ENCODE data around the gene CDCA5.

DNA sequence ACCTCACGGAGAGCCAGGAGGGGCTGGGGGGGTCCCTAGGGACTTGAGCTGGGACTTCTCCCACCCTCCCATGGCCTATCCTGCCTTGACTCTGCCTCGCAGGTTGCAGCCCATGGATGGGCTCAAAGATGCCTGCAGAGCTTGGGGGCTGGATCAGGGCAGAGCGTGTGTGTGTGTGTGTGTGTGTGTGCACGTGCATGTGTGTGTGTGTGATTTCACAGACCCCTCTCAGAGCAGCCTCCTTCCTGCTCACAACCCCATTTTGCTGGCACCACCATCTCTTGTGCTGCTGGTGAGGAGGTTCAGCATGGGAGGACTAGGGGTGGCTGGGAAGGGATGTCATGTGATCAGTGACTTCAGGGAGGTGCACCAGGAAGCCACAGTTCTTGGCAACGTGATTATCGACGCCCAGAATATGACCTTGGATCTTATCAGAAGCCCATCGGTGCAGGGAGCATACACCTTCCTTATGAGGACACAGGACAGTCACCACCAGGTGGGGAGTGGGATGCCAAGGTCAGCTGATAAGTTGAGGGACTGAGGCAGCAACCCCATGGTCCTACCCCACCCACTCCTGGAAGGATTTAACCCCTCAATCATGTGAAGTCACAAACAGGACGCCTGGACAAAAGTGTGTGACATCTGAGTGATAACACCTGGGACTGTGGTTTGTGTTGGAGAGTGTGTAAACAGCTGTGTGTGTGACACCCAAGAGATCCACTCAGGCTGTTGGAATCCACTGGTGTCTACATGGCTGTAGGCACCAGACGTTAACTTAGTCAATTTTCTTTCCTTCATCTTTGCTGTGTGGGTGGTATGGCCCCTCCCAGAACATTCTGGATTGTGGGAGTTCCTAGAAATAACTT, 23.6 kb downstream of the CDCA5 start:
- TF ChIP-seq, protein P1, sequence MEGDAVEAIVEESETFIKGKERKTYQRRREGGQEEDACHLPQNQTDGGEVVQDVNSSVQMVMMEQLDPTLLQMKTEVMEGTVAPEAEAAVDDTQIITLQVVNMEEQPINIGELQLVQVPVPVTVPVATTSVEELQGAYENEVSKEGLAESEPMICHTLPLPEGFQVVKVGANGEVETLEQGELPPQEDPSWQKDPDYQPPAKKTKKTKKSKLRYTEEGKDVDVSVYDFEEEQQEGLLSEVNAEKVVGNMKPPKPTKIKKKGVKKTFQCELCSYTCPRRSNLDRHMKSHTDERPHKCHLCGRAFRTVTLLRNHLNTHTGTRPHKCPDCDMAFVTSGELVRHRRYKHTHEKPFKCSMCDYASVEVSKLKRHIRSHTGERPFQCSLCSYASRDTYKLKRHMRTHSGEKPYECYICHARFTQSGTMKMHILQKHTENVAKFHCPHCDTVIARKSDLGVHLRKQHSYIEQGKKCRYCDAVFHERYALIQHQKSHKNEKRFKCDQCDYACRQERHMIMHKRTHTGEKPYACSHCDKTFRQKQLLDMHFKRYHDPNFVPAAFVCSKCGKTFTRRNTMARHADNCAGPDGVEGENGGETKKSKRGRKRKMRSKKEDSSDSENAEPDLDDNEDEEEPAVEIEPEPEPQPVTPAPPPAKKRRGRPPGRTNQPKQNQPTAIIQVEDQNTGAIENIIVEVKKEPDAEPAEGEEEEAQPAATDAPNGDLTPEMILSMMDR (IDR thresholded peaks at IDR 0.05), result no peak
- TF ChIP-seq POLR2A (IDR thresholded peaks at IDR 0.05), result no peak

Measured in ovary (tissue), 3 donors.